ENCODE measurements around the gene NR2F6.

DNA sequence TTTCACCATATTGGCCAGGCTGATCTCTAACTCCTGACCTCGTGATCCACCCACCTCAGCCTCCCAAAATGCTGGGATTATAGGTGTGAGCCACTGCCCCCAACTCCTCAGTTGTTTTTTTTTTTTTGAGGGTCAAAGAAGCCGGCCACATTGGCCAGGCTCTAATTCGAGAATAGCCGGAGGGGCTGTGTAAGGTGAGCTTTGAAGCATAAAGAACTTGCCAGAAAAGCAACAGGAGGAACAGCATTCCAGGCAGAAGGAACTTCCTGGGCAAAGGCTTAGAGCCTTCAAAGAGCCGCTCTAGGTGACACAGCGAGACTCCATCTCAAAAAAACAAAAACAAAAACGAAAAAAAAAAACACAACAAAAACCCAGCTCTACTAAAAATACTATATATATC lies 20.3 kb upstream of the NR2F6 start:
- TF ChIP-seq, protein P1, sequence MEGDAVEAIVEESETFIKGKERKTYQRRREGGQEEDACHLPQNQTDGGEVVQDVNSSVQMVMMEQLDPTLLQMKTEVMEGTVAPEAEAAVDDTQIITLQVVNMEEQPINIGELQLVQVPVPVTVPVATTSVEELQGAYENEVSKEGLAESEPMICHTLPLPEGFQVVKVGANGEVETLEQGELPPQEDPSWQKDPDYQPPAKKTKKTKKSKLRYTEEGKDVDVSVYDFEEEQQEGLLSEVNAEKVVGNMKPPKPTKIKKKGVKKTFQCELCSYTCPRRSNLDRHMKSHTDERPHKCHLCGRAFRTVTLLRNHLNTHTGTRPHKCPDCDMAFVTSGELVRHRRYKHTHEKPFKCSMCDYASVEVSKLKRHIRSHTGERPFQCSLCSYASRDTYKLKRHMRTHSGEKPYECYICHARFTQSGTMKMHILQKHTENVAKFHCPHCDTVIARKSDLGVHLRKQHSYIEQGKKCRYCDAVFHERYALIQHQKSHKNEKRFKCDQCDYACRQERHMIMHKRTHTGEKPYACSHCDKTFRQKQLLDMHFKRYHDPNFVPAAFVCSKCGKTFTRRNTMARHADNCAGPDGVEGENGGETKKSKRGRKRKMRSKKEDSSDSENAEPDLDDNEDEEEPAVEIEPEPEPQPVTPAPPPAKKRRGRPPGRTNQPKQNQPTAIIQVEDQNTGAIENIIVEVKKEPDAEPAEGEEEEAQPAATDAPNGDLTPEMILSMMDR (conservative IDR thresholded peaks at IDR 0.05; ENCODE audit: low read length): no peak
- no peak for TF ChIP-seq EZH2phosphoT487 (IDR thresholded peaks at IDR 0.05; ENCODE audit: borderline replicate concordance)
